ENCODE data around the gene PPDPF. TPM values are rescaled to one million over a fixed set of nuclear protein-coding genes. Genes with fewer than 3 reads are reported as not detected.
A peak's percentile ranks its signal among the peaks of the same experiment; 100 is the strongest.

Gene PPDPF
- total RNA-seq, 1 donor from 2014 or later, result 21.9 TPM

- Histone ChIP-seq H3K27me3 (ENCODE audit: control insufficient read depth, insufficient read depth, low read length) (no peaks in the 10 kb centered on the region), H3K4me3 (ENCODE audit: low read depth, low read length) (no peak overlapping the region), H3K36me3 (ENCODE audit: control insufficient read depth, insufficient read depth, low read length) (no peaks in the 10 kb centered on the region)
- DNase-seq (ENCODE audit: low read depth) (no peak), FAIRE-seq (no peak)
- TF ChIP-seq CTCF (IDR thresholded peaks at IDR 0.05; ENCODE audit: insufficient read depth, low read length, severe bottlenecking), result no peak
Observed at GRCh38 chr20:63549679-63550282, 29.2 kb downstream of the PPDPF start.

- no peak for FAIRE-seq
Observed at GRCh38 chr20:63551068-63551467, 30.5 kb downstream of the PPDPF start.

GRCh38 chr20:63552481-63553249 lies 32.1 kb downstream of the PPDPF start:
- DNase-seq (ENCODE audit: low read depth), result peak; percentile 35
- FAIRE-seq, result no peak
- H3K27me3 ChIP-seq (ENCODE audit: control insufficient read depth, insufficient read depth, low read length), result no peaks in the 10 kb centered on the region

More at GRCh38 chr20:63551068-63551467, 30.5 kb downstream of the PPDPF start:
- Histone ChIP-seq H3K36me3 (ENCODE audit: control insufficient read depth, insufficient read depth, low read length) (no peaks in the 10 kb centered on the region), H3K4me3 (ENCODE audit: low read depth, low read length) (no peak overlapping the region), H3K27me3 (ENCODE audit: control insufficient read depth, insufficient read depth, low read length) (no peaks in the 10 kb centered on the region)
- DNase-seq (ENCODE audit: low read depth), result no peak
- no peak for TF ChIP-seq CTCF (IDR thresholded peaks at IDR 0.05; ENCODE audit: insufficient read depth, low read length, severe bottlenecking)

GRCh38 chr20:63553251-63553932 lies 32.8 kb downstream of the PPDPF start:
- TF ChIP-seq CTCF (IDR thresholded peaks at IDR 0.05; ENCODE audit: insufficient read depth, low read length, severe bottlenecking), result no peak
- FAIRE-seq, result no peak
- peak; percentile 59 for DNase-seq (ENCODE audit: low read depth)

More at GRCh38 chr20:63552481-63553249, 32.1 kb downstream of the PPDPF start:
- Histone ChIP-seq H3K4me3 (ENCODE audit: low read depth, low read length) (no peak overlapping the region), H3K36me3 (ENCODE audit: control insufficient read depth, insufficient read depth, low read length) (no peaks in the 10 kb centered on the region)
- no peak for TF ChIP-seq CTCF (IDR thresholded peaks at IDR 0.05; ENCODE audit: insufficient read depth, low read length, severe bottlenecking)

GRCh38 chr20:63553933-63554290 lies 33.3 kb downstream of the PPDPF start, which contains the start of gene FNDC11:
FNDC11 (plus strand) TSS chr20:63554159; CDS start chr20:63555664, 1,505 bp downstream.
- FAIRE-seq, result no peak
- TF ChIP-seq CTCF (IDR thresholded peaks at IDR 0.05; ENCODE audit: insufficient read depth, low read length, severe bottlenecking), result no peak
- H3K27me3 ChIP-seq (ENCODE audit: control insufficient read depth, insufficient read depth, low read length), result no peaks in the 10 kb centered on the region
- H3K4me3 ChIP-seq (ENCODE audit: low read depth, low read length), result peak within 1 kb of the TSS; percentile 45
- no peaks in the 10 kb centered on the region for H3K36me3 ChIP-seq (ENCODE audit: control insufficient read depth, insufficient read depth, low read length)
- DNase-seq (ENCODE audit: low read depth), result no peak

More at GRCh38 chr20:63553251-63553932, 32.8 kb downstream of the PPDPF start:
- Histone ChIP-seq H3K36me3 (ENCODE audit: control insufficient read depth, insufficient read depth, low read length) (no peaks in the 10 kb centered on the region), H3K4me3 (ENCODE audit: low read depth, low read length) (peak overlapping the region; percentile 45), H3K27me3 (ENCODE audit: control insufficient read depth, insufficient read depth, low read length) (no peaks in the 10 kb centered on the region)
